ENCODE measurements around the gene FIBIN. TPM values are rescaled to one million over a fixed set of nuclear protein-coding genes. Genes with fewer than 3 reads are reported as not detected.

FIBIN gene
- total RNA-seq, 1 experiment from 2014 or later: not detected

- H3K27me3 ChIP-seq (ENCODE audit: insufficient read depth, low read length): no peaks in the 10 kb centered on the region
- intact Hi-C loops (cut with micrococcal nuclease): no loop called here
- no peak overlapping the region for H3K4me2 ChIP-seq (ENCODE audit: low read length)
- no peaks in the 10 kb centered on the region for H3K79me2 ChIP-seq (ENCODE audit: insufficient read depth, low read length)
- ChIA-PET CTCF (no interaction called here), POLR2A (no interaction called here), RAD21 (ENCODE audit: low non-redundant PET in 1 of 2, low total read pairs in 2 of 2, uncharacterized antibody in 2 of 2, unreplicated experiment in 2 of 2) (no interaction called here)
- no peak overlapping the region for H2AFZ ChIP-seq (ENCODE audit: low read depth, low read length, poor library complexity, severe bottlenecking)
- H3K9ac ChIP-seq (ENCODE audit: low read length): no peak overlapping the region
- H3K36me3 ChIP-seq (ENCODE audit: control insufficient read depth in 1 of 2, insufficient read depth in 2 of 2, low read length in 2 of 2): no peaks in the 10 kb centered on the region
- H4K20me1 ChIP-seq (ENCODE audit: insufficient read depth): no peaks in the 10 kb centered on the region
- TF ChIP-seq FOSL1 (IDR thresholded peaks at IDR 0.05; ENCODE audit: low read depth) (no peak), ZFX (IDR thresholded peaks at IDR 0.05) (no peak), MAX (IDR thresholded peaks at IDR 0.05) (no peak), JUND (IDR thresholded peaks at IDR 0.05) (no peak), ZNF274 (IDR thresholded peaks at IDR 0.05; ENCODE audit: low read depth, low read length) (no peak), TCF7L2 (IDR thresholded peaks at IDR 0.05; ENCODE audit: borderline replicate concordance, extremely low read depth, insufficient read depth, insufficient read length) (no peak), ELF1 (IDR thresholded peaks at IDR 0.05; ENCODE audit: borderline replicate concordance, low read depth) (no peak), RAD21 (IDR thresholded peaks at IDR 0.05; ENCODE audit: low read depth) (no peak), POLR2AphosphoS5 (IDR thresholded peaks at IDR 0.05; ENCODE audit: low read depth, low read length) (no peak)
- TF ChIP-seq, protein P1, sequence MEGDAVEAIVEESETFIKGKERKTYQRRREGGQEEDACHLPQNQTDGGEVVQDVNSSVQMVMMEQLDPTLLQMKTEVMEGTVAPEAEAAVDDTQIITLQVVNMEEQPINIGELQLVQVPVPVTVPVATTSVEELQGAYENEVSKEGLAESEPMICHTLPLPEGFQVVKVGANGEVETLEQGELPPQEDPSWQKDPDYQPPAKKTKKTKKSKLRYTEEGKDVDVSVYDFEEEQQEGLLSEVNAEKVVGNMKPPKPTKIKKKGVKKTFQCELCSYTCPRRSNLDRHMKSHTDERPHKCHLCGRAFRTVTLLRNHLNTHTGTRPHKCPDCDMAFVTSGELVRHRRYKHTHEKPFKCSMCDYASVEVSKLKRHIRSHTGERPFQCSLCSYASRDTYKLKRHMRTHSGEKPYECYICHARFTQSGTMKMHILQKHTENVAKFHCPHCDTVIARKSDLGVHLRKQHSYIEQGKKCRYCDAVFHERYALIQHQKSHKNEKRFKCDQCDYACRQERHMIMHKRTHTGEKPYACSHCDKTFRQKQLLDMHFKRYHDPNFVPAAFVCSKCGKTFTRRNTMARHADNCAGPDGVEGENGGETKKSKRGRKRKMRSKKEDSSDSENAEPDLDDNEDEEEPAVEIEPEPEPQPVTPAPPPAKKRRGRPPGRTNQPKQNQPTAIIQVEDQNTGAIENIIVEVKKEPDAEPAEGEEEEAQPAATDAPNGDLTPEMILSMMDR (IDR thresholded peaks at IDR 0.05 in 2 of 3, conservative IDR thresholded peaks at IDR 0.05 in 1 of 3; ENCODE audit: borderline replicate concordance in 1 of 3, insufficient read depth in 1 of 3, low read depth in 2 of 3, low read length in 2 of 3): no peak
- TF ChIP-seq, protein P2, sequence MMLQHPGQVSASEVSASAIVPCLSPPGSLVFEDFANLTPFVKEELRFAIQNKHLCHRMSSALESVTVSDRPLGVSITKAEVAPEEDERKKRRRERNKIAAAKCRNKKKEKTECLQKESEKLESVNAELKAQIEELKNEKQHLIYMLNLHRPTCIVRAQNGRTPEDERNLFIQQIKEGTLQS (IDR thresholded peaks at IDR 0.05): no peak
- H3K4me3 ChIP-seq (replicated peaks in 1 of 2; ENCODE audit: low read depth in 1 of 2, low read length in 2 of 2): no peak overlapping the region
- no peak for DNase-seq (ENCODE audit: low read depth, low spot score)
- no peak overlapping the region for H3K27ac ChIP-seq (ENCODE audit: low read depth, low read length)
- no peaks in the 10 kb centered on the region for H3K9me2 ChIP-seq (ENCODE audit: insufficient read depth)
- no peak for ATAC-seq
- no peaks in the 10 kb centered on the region for H3K4me1 ChIP-seq (ENCODE audit: control insufficient read depth in 1 of 2, insufficient read depth in 2 of 2, low read length in 2 of 2)
- no TSS peak for BruUV-seq (replicated peaks)
- H3K9me3 ChIP-seq (ENCODE audit: control insufficient read depth in 1 of 2, insufficient read depth in 1 of 2, low read depth in 1 of 2, low read length in 2 of 2): peaks cover 0 to 4% of the 10 kb centered on the region in 2 experiments; a peak in 1 of 4 replicates
Measured at GRCh38 chr11:26953770-26954392, 40.0 kb upstream of the FIBIN start.
